ENCODE data around the gene CEP85L. TPM values are rescaled to one million over a fixed set of nuclear protein-coding genes. Genes with fewer than 3 reads are reported as not detected.

CEP85L gene
- total RNA-seq, 4 donors from 2014 or later: 15.6 to 22.8 (median 21.9) TPM

DNA sequence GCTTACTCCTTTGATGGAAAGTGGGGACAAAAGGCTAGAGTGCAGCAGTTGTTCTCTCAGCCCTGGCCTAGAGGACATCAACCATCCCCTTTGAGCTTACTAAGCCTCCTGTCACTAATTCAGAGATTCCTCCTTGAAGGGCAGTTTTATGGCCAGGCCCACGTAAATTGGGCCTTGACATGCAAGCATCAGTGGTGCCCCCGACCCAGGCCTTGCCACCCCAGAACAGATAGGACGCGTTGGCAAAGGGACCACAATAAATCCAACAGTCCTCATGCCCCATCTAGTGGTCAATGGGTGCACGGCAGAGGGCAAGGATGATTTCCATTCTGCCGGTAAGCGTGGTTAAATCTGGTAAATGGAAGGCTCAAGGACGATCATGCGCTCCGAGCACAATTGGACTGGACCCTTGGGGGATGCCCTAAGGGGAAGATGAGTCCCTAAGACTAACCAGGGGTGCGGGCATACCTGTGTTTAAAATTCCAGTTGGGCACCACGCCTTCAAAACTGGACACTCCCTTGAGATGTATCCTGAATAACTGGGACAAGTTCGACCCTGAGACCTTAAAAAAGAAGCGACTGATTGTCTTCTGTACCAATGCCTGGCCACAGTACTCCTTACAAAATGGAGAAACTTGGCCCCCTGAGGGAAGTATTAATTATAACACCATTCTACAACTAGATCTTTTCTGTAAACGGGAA, 32.6 kb downstream of the CEP85L start:
- in situ Hi-C loops (cut with MboI; ENCODE audit: low sequenced_read_pairs in 4 of 4): loop anchor here (5.0 to 25.0 kb wide), 3 partner anchors 337 to 657 kb away; no protein-coding TSS in a partner anchor
- peaks cover 64 to 65% of the 10 kb centered on the region in 2 donors for H3K4me1 ChIP-seq
- H3K9me3 ChIP-seq: no peaks in the 10 kb centered on the region
- intact Hi-C loops (cut with DNase I; ENCODE audit: low total_unique reads): loop anchor here (1.0 to 5.0 kb wide), 4 partner anchors 38 to 334 kb away; no protein-coding TSS in a partner anchor
- H3K27ac ChIP-seq: peak overlapping the region in 2 of 4 donors; percentile 45 to 55
- H3K27me3 ChIP-seq: no peaks in the 10 kb centered on the region
- DNase-seq (peak; percentile 16 to 47), ATAC-seq (peak; percentile 81 to 85)
- H3K4me3 ChIP-seq: no peak overlapping the region
- TF ChIP-seq CTCF (IDR thresholded peaks at IDR 0.05 in 4 of 5, conservative IDR thresholded peaks at IDR 0.05 in 1 of 5) (peak; percentile 80 to 91 (median 87)), POLR2A (IDR thresholded peaks at IDR 0.05) (no peak)
- H3K36me3 ChIP-seq: no peaks in the 10 kb centered on the region

GRCh38 chr6:118617417-118617816, 34.0 kb downstream of the CEP85L start:
- Histone ChIP-seq H3K4me3 (no peak overlapping the region), H3K4me1 (peaks cover 51 to 52% of the 10 kb centered on the region in 2 donors), H3K27me3 (no peaks in the 10 kb centered on the region), H3K9me3 (no peaks in the 10 kb centered on the region), H3K36me3 (no peaks in the 10 kb centered on the region), H3K27ac (peak overlapping the region; percentile 12 to 58 (median 50))
- intact Hi-C loops (cut with DNase I; ENCODE audit: low total_unique reads) (loop anchor here (5.0 kb wide), 1 partner anchor 110 kb away; no protein-coding TSS in a partner anchor), in situ Hi-C loops (cut with MboI; ENCODE audit: low sequenced_read_pairs in 4 of 4) (loop anchor here (5.0 to 25.0 kb wide), 3 partner anchors 335 to 655 kb away; no protein-coding TSS in a partner anchor)
- TF ChIP-seq CTCF (IDR thresholded peaks at IDR 0.05 in 4 of 5, conservative IDR thresholded peaks at IDR 0.05 in 1 of 5) (no peak), POLR2A (IDR thresholded peaks at IDR 0.05) (no peak)
- ATAC-seq (peak in 1 of 2 donors; percentile 22), DNase-seq (no peak)

DNA sequence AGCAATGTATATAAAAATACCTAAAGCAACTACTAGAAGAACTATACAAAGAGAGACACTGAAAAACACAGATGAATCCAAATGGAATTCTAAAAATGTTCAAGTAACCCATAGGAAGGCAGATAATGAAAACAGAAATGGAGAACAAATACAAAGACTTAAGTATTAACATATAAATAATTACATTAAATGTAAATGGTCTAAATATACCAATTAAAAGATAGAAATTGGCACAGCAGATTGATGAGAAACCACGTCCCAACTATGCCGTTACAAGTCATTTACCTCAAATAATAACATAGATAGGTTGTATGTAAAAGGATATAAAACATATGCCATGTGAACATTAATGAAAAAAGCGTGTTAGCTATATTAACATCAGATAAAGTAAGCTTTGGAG, 40.1 kb downstream of the CEP85L start:
- DNase-seq: no peak
- no peak for ATAC-seq
- in situ Hi-C loops (cut with MboI; ENCODE audit: low sequenced_read_pairs in 4 of 4): loop anchor here in 3 of 4 donors (25.0 kb wide), 2 partner anchors 624 to 649 kb away; no protein-coding TSS in a partner anchor
- intact Hi-C loops (cut with DNase I; ENCODE audit: low total_unique reads): no loop called here
- no peaks in the 10 kb centered on the region for H3K36me3 ChIP-seq
- no peak overlapping the region for H3K27ac ChIP-seq
- no peaks in the 10 kb centered on the region for H3K9me3 ChIP-seq
- H3K4me3 ChIP-seq: no peak overlapping the region
- H3K4me1 ChIP-seq: peaks cover 14 to 26% of the 10 kb centered on the region in 2 donors
- H3K27me3 ChIP-seq: no peaks in the 10 kb centered on the region
- TF ChIP-seq CTCF (IDR thresholded peaks at IDR 0.05 in 4 of 5, conservative IDR thresholded peaks at IDR 0.05 in 1 of 5): no peak
- no peak for TF ChIP-seq POLR2A (IDR thresholded peaks at IDR 0.05)

- H3K36me3 ChIP-seq: no peaks in the 10 kb centered on the region
- H3K27ac ChIP-seq: no peak overlapping the region
- TF ChIP-seq POLR2A (IDR thresholded peaks at IDR 0.05) (no peak), CTCF (IDR thresholded peaks at IDR 0.05 in 4 of 5, conservative IDR thresholded peaks at IDR 0.05 in 1 of 5) (no peak)
- no peaks in the 10 kb centered on the region for H3K27me3 ChIP-seq
- intact Hi-C loops (cut with DNase I; ENCODE audit: low total_unique reads): no loop called here
- DNase-seq (no peak), ATAC-seq (no peak)
- H3K4me3 ChIP-seq: no peak overlapping the region
- H3K4me1 ChIP-seq: peaks cover 10 to 22% of the 10 kb centered on the region in 2 donors
- in situ Hi-C loops (cut with MboI; ENCODE audit: low sequenced_read_pairs in 4 of 4): loop anchor here in 3 of 4 donors (25.0 kb wide), 2 partner anchors 620 to 645 kb away; no protein-coding TSS in a partner anchor
- H3K9me3 ChIP-seq: no peaks in the 10 kb centered on the region
Observed at GRCh38 chr6:118606858-118607257, 44.5 kb downstream of the CEP85L start.

Data from gastrocnemius medialis (tissue), 4 donors.